NCI-H2196 treated with DMSO at 0.1 percent for 48 hours (cell line): ENCODE data around the gene PRXL2C.
"Not testable (repeated sequence)": the region's sequence is repeated elsewhere in the genome, so short reads cannot be mapped to it uniquely, and the experiment has no call there.

Experiments used
- DNase-seq: peaks from one replicate; lab custom pipeline; 2025; ENCODE audit not compliant: unreplicated experiment; lab: John Stamatoyannopoulos, UW

PRXL2C gene

GRCh38 chr9:96649620-96650324 lies 5.3 kb downstream of the PRXL2C start:
- DNase-seq: no peak

DNA sequence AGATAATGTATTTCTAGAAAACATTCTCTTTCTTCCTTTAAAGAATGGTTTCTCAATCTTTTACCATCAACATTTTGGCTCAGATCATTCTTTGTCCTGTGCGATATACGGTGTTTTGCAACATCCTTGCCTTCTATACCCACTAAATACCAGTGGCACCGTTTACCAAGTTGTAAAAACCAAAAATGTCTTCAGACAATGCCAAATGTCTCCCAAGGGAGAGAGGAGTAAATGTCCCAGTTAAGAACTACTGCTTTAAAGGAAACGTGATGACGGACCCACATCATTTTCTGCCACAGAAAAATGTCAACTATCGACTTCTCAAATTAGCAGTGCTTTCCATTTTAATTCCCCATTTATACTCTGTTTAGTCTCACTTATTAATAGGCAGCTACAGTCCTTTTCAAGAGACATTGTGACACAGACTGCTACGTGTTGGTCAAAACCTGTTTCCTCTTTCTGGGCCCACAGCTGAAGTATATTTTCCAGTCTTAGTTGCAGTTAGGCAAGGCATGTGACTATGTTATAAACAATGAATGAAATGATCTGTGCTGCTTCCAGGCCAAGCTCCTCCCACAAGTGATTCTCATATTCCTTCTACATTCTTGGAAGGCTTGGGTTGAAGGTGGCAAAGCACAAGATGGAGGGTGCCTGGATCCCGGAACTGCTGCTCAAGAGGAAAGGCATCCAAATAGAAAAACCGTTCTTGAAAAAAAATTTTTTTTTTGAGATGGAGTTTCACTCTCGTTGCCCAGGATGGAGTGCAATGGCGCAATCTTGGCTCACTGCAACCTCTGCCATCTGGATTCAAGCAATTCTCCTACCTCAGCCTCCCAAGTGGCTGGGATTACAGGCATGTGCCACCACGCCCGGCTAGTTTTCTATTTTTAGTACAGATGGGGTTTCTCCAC lies 8.8 kb downstream of the PRXL2C start:
- DNase-seq: no peak

- no peak for DNase-seq
Measured at GRCh38 chr9:96644137-96644536, 11.0 kb downstream of the PRXL2C start.

GRCh38 chr9:96641514-96641913 lies 13.6 kb downstream of the PRXL2C start:
- no peak for DNase-seq

DNA sequence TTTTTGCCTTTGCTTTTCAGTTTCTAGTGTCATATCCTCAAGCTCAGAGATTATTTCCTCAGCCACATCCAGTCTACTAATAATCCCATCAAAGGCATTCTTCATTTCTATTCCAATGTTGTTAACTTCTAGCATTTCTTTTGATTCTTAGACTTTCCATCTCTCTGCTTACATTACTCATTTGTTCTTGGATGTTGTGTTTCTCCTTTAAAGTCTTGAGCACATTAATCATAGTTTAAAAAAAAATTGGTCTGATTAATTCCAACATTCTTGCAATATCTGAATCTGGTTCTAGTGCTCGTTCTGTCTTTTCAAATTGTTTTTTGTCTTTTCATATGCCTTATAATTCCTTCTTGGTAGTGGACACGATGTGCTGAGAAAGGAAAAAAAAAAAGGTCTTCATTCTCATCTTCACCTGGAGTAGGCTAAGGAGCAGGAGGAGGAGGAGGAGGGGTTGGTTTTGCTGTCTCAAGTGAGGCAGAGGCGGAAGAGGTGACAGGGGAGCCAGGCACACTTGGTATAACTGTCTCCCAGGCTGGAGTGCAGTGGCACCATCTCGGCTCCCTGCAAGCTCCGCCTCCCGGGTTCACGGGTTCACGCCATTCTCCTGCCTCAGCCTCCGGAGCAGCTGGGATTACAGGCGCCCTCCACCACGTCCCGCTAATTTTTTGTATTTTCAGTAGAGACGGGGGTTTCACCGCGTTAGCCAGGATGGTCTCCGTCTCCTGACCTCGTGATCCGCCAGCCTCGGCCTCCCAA lies 16.3 kb downstream of the PRXL2C start:
- no peak for DNase-seq

DNA sequence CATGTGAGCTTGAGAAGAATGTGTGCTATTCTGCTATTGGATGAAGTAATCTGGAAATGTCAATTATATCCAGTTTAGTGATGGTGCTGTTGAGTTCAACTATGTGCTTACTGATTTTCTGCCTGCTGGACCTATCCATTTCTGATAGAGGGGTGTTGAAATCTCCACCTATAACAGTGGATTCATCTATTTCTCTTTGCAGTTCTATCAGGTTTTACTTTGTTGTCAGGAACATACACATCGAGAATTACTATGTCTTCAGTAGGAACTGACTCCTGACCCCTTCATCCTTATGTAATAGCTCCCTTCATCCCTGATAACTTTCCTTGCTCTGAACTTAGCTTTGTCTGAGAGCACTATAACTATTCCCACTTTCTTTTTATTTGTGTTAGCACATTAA lies 18.7 kb downstream of the PRXL2C start:
- DNase-seq: no peak

DNA sequence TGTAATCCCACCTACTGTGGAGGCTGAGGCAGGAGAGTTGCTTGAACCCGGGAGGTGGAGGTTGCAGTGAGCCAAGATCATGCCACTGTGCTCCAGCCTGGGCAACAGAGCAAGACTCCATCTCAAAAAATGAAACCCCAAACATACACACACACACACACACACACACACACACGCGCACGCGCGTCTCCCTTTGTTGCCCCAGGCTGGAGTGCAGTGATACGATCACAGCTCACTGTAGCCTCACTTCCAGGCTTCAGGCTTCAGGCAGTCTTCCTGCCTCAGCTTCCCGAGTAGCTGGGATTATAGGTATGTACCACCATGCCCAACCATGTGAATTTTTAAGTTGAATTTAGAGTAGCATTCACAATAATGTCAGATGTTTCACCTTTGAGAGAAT lies 21.5 kb downstream of the PRXL2C start:
- not testable (repeated sequence) for DNase-seq

DNA sequence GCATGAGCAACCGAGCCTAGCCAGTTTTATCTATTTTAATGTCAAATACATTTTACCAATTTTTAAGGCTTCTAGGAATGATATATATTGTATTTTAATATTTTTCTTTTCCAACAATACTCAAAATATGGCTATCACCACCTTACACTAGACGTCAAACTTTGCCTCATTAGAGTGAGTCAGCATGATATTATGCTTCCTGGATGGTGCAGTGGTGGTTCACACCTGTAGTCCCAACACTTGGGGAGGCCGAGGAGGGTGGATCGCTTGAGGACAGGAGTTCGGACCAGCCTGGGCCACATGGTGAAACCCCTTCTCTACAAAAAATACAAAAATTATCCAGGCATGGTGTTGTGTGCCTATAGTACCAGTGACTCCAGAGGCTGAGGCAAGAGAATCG lies 28.2 kb downstream of the PRXL2C start:
- no peak for DNase-seq

DNA sequence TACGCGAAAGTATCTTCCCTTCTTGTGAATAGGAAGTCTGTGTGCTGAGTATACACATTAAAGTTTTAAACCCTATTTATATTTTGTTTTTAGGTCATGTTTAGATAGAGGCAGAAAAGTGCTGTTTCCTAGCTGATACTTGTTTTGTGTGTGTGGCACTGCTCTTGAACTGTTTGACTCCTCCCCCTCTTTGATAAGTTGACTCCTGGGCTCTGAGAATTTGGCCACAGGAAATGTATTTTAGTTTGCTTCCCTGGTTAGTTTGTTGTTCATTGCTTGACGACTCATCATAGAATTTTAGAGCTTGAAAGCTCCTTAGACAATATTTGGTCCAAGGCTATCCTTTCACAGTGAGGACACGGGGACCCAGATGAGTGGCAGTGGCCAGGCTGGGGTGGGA lies 33.5 kb downstream of the PRXL2C start:
- DNase-seq: no peak

- no peak for DNase-seq
Measured at GRCh38 chr9:96620832-96621269, 34.3 kb downstream of the PRXL2C start.

DNA sequence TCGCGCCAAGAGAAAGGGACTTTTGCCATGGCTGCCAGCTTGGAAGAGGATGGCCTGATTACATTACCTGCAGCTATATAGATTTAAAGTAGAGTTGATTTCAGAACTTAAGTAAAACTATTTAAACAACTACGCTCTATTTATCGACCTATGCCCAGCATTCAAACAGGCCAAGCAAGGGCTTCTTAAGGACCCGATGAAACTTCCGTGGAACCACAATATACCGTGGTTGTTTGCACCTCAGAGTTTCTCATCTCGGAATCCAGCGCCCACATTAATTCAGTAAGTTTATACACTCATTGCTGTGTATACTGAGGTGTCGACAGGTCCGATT lies 35.0 kb downstream of the PRXL2C start:
- DNase-seq: no peak

DNA sequence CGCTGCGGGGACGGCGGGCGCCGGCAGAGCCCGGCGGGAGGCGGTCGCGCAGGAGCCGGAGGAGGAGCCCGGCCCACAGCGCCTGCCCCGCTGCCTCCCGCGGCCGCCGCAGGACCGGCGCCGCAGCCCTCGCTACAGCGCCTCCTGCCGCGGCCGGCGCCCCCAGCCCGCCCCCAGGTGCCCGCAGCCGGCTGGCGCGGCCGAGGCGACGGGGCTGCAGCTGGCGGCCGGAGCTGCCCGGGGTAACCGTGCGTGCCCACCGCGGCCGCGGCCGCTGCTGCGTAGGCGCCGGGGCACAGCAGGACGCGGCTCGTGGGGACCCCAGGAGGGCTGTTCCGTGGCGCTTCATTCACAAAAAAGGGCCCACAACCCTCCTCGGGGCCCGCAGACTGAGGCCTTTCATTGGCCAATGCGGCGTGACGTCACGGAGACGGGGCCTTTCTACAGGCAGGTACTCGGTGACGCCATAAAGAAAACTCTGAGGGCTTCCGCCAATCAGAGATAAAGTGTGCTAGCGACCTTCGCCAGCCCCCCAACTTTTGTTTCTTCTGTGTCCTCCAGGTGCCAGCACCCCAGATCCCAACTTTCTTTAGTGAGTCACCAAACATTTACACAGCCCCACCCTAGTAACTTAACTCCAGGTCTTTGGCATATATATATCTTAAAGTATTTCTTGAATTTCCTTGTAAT lies 35.5 kb downstream of the PRXL2C start, which contains the start of gene CDC14B:
Gene CDC14B, minus strand, starts transcription at position 353 of the 690 bp plus-strand sequence. CDS start 465 bp downstream, outside the sequence.
- DNase-seq: peak; percentile 81

DNA sequence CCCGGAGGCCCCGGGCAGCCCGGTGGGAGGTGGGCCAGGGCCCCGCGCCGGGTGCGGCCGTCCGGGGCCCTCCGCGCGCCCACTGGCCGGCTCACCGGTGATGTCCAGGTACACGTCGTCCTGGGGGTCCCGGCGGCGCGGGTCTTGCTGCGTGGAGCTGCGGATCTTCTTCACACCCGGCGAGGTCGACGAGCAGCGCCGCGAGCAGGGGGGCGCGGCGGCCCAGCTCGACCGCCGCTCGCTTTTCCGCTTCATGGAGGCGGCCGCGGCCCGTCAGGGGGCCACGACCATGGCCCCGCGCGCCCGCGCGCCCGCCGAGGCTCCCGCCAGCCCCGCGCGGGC lies 36.0 kb downstream of the PRXL2C start:
- no peak for DNase-seq

GRCh38 chr9:96618209-96619123 lies 36.7 kb downstream of the PRXL2C start:
- DNase-seq: no peak

GRCh38 chr9:96617439-96618185 lies 37.5 kb downstream of the PRXL2C start:
- no peak for DNase-seq

- DNase-seq: no peak
Measured at GRCh38 chr9:96616817-96617438, 38.2 kb downstream of the PRXL2C start.

GRCh38 chr9:96615411-96615810 lies 39.7 kb downstream of the PRXL2C start:
- no peak for DNase-seq

- DNase-seq: not testable (repeated sequence)
Measured at GRCh38 chr9:96614664-96615063, 40.5 kb downstream of the PRXL2C start.
